H1 (cell line): ENCODE results near the gene RAB4B. TPM values are rescaled to one million over a fixed set of nuclear protein-coding genes. Genes with fewer than 3 reads are reported as not detected.

Source experiments
- CTCF ChIA-PET: fragments of 300-600 bp; sonication (Branson Sonifier 250); formaldehyde crosslinking; loops from one replicate; lab custom pipeline; 2021; ENCODE audit not compliant: partially characterized antibody; lab: Charles Lee
- POLR2A ChIA-PET: fragments of 300-600 bp; sonication (Branson Sonifier 250); formaldehyde crosslinking; loops from one replicate; lab custom pipeline; 2021; ENCODE audit warnings: inconsistent platforms; ENCODE audit not compliant: partially characterized antibody; lab: Charles Lee
- DNase-seq, 2 experiments: peaks; one replicate each; pipeline versions ENCODE4 v3.0.0 to v3.0.0-alpha.2; 2010 to 2022; ENCODE audit warnings: low spot score in 2 of 2, low read depth in 1 of 2, mixed read lengths in 1 of 2
- FAIRE-seq: peaks from 2 replicates; lab custom pipeline; 2011; peaks lifted over from hg19 to GRCh38; lab: Jason Lieb, UNC
- H2AFZ ChIP-seq: 2 replicates; pipeline ENCODE4 v1.8.1; 2012; ENCODE audit warnings: low read length, inconsistent platforms
- H2AK5ac ChIP-seq: 2 replicates; pipeline ENCODE4 v1.6.1; 2013; ENCODE audit warnings: low read depth, low read length
- H2BK120ac ChIP-seq: replicated peaks from 2 replicates; pipeline ENCODE3; 2013; ENCODE audit warnings: low read depth, low read length, inconsistent platforms
- H2BK12ac ChIP-seq: 2 replicates; pipeline ENCODE4 v1.6.1; 2013; ENCODE audit warnings: low read depth, low read length
- H2BK15ac ChIP-seq: 2 replicates; pipeline ENCODE4 v1.6.1; 2013; ENCODE audit warnings: low read length
- H2BK20ac ChIP-seq: 2 replicates; pipeline ENCODE4 v1.6.1; 2013; ENCODE audit warnings: low read length
- H2BK5ac ChIP-seq: 2 replicates; pipeline ENCODE4 v1.6.1; 2013; ENCODE audit warnings: low read depth, low read length
- H3K14ac ChIP-seq: 2 replicates; pipeline ENCODE4 v1.6.1; 2013; ENCODE audit warnings: inconsistent platforms; ENCODE audit not compliant: insufficient read length
- H3K18ac ChIP-seq: 2 replicates; pipeline ENCODE4 v1.6.1; 2013; ENCODE audit warnings: low read length; ENCODE audit errors: extremely low read depth
- H3K23ac ChIP-seq: 2 replicates; pipeline ENCODE4 v1.6.1; 2013; ENCODE audit warnings: inconsistent platforms; ENCODE audit not compliant: insufficient read length
- H3K23me2 ChIP-seq: 2 replicates; pipeline ENCODE4 v1.6.1; 2013; ENCODE audit warnings: low read depth, low read length
- H3K27ac ChIP-seq: 2 replicates; pipeline ENCODE4 v1.6.1; 2011; ENCODE audit warnings: low read depth, low read length, inconsistent platforms
- H3K27me3 ChIP-seq, 4 experiments: replicated peaks in 1 of 4; 1 replicate in 1 of 4; 2 replicates in 3 of 4; pipeline versions ENCODE4 v1.6.1 to v1.8.1; 2011 to 2013; ENCODE audit warnings: low read length in 3 of 4, mild to moderate bottlenecking in 3 of 4, inconsistent platforms in 2 of 4, mixed read lengths in 2 of 4, moderate library complexity in 1 of 4; ENCODE audit not compliant: control insufficient read depth in 3 of 4, insufficient read depth in 3 of 4; ENCODE audit errors: extremely low read depth in 1 of 4
- H3K36me3 ChIP-seq, 4 experiments: 2 replicates each; pipeline versions ENCODE4 v1.6.1 to v1.8.1; 2011 to 2013; ENCODE audit warnings: mild to moderate bottlenecking in 4 of 4, low read length in 3 of 4, moderate library complexity in 2 of 4, control low read depth in 1 of 4, inconsistent platforms in 1 of 4; ENCODE audit not compliant: insufficient read depth in 4 of 4, control insufficient read depth in 2 of 4
- H3K4ac ChIP-seq: replicated peaks from 2 replicates; pipeline ENCODE3; 2013; ENCODE audit warnings: low read length, low read depth, mixed read lengths, inconsistent platforms; ENCODE audit not compliant: insufficient read length
- H3K4me1 ChIP-seq, 4 experiments: replicated peaks in 1 of 4; 1 replicate in 1 of 4; 2 replicates in 3 of 4; pipeline versions ENCODE4 v1.6.1 to v1.8.1; 2011 to 2013; ENCODE audit warnings: low read length in 3 of 4, inconsistent platforms in 2 of 4, mixed read lengths in 1 of 4; ENCODE audit not compliant: insufficient read depth in 4 of 4, control insufficient read depth in 3 of 4
- H3K4me2 ChIP-seq, 2 experiments: 2 replicates each; pipeline versions ENCODE4 v1.6.1 to v1.8.1; 2011 to 2013; ENCODE audit warnings: low read depth in 2 of 2, low read length in 2 of 2, control low read depth in 1 of 2, inconsistent platforms in 1 of 2, mild to moderate bottlenecking in 1 of 2; ENCODE audit not compliant: insufficient read depth in 1 of 2
- H3K4me3 ChIP-seq, 4 experiments: fragments of 200-600, 300-600 bp in 1 of 4; sonication (generic), shearing (Covaris generic), sonication (Bioruptor Twin) in 1 of 4; 2 replicates each; pipeline versions ENCODE4 v1.5.1 to v1.8.1; 2011 to 2016; ENCODE audit warnings: low read length in 4 of 4, low read depth in 3 of 4, control low read depth in 2 of 4, inconsistent platforms in 2 of 4, mild to moderate bottlenecking in 2 of 4, mixed read lengths in 1 of 4, moderate library complexity in 1 of 4; ENCODE audit not compliant: insufficient read depth in 2 of 4; ENCODE audit errors: extremely low read depth in 1 of 4
- H3K56ac ChIP-seq: replicated peaks from 2 replicates; pipeline ENCODE3; 2013; ENCODE audit warnings: low read depth, mild to moderate bottlenecking, mixed read lengths, low read length, inconsistent platforms; ENCODE audit not compliant: insufficient read length
- H3K79me1 ChIP-seq: 2 replicates; pipeline ENCODE4 v1.6.1; 2013; ENCODE audit warnings: low read depth, low read length, control low read depth
- H3K79me2 ChIP-seq, 2 experiments: 2 replicates each; pipeline versions ENCODE4 v1.6.1 to v1.8.1; 2012 to 2013; ENCODE audit warnings: low read length in 2 of 2, mild to moderate bottlenecking in 2 of 2, inconsistent platforms in 1 of 2; ENCODE audit not compliant: insufficient read depth in 2 of 2, control insufficient read depth in 1 of 2
- H3K9ac ChIP-seq, 4 experiments: replicated peaks in 1 of 4; 1 replicate in 1 of 4; 2 replicates in 3 of 4; pipeline versions ENCODE4 v1.6.1 to v1.8.1; 2011 to 2013; ENCODE audit warnings: low read depth in 3 of 4, low read length in 3 of 4, control low read depth in 2 of 4, mild to moderate bottlenecking in 2 of 4, moderate library complexity in 2 of 4, inconsistent platforms in 1 of 4; ENCODE audit errors: extremely low read depth in 1 of 4
- H3K9me3 ChIP-seq, 2 experiments: 2 replicates each; pipeline versions ENCODE4 v1.6.1 to v1.8.1; 2012 to 2013; ENCODE audit warnings: mild to moderate bottlenecking in 2 of 2, moderate library complexity in 2 of 2, control low read depth in 1 of 2, inconsistent platforms in 1 of 2, low read depth in 1 of 2, low read length in 1 of 2, mixed read lengths in 1 of 2; ENCODE audit not compliant: insufficient read depth in 2 of 2
- H4K20me1 ChIP-seq, 2 experiments: replicated peaks in 1 of 2; 2 replicates each; pipeline versions ENCODE3 to v1.8.1; 2011 to 2013; ENCODE audit warnings: inconsistent platforms in 2 of 2, low read length in 2 of 2, mild to moderate bottlenecking in 1 of 2; ENCODE audit not compliant: insufficient read depth in 2 of 2, control insufficient read depth in 1 of 2
- H4K5ac ChIP-seq: 2 replicates; pipeline ENCODE4 v1.6.1; 2013; ENCODE audit warnings: low read length, low read depth, mixed read lengths, inconsistent platforms; ENCODE audit not compliant: insufficient read length
- H4K8ac ChIP-seq: 2 replicates; pipeline ENCODE4 v1.8.0; 2013; ENCODE audit warnings: mild to moderate bottlenecking, moderate library complexity, low read length, inconsistent platforms; ENCODE audit not compliant: insufficient read depth; ENCODE audit errors: extremely low read depth
- H4K91ac ChIP-seq: replicated peaks from 2 replicates; pipeline ENCODE3; 2013; ENCODE audit warnings: low read length, mixed read lengths, inconsistent platforms; ENCODE audit not compliant: insufficient read length
- CBX5 ChIP-seq: fragments of 300-800, 300-1000 bp; sonication (generic); IDR thresholded peaks from 2 replicates; pipeline ENCODE4 v1.7.1; 2016; ENCODE audit warnings: antibody characterized with exemption, low read length, low read depth
- EP300 ChIP-seq, 2 experiments: IDR thresholded peaks; 1 replicate in 1 of 2; 2 replicates in 1 of 2; pipeline ENCODE4 v1.6.1; 2011 to 2012; ENCODE audit warnings: low read depth in 2 of 2, low read length in 2 of 2, mild to moderate bottlenecking in 2 of 2, borderline replicate concordance in 1 of 2, inconsistent platforms in 1 of 2, moderate library complexity in 1 of 2
- NANOG ChIP-seq: IDR thresholded peaks from 2 replicates; pipeline ENCODE4 v1.6.1; 2011; ENCODE audit warnings: low read length, low read depth, mild to moderate bottlenecking, inconsistent platforms; ENCODE audit not compliant: insufficient read depth, poor library complexity, severe bottlenecking
- PHF8 ChIP-seq: fragments of 200-600 bp; sonication (generic); conservative IDR thresholded peaks from 2 replicates; pipeline ENCODE4 v1.7.1; 2012; ENCODE audit warnings: low read depth, mild to moderate bottlenecking, inconsistent platforms, low read length, moderate library complexity
- POLR2A ChIP-seq, 2 experiments: IDR thresholded peaks; 1 replicate in 1 of 2; 2 replicates in 1 of 2; pipeline ENCODE4 v1.6.1; 2011; ENCODE audit warnings: low read depth in 2 of 2, low read length in 2 of 2, mild to moderate bottlenecking in 2 of 2; ENCODE audit errors: control extremely low read depth in 1 of 2
- SIN3A ChIP-seq, 2 experiments: IDR thresholded peaks in 1 of 2; conservative IDR thresholded peaks in 1 of 2; 2 replicates each; pipeline ENCODE4 v1.6.1; 2011 to 2012; ENCODE audit warnings: low read length in 2 of 2, improper control_type of control experiment in 1 of 2, low read depth in 1 of 2, mild to moderate bottlenecking in 1 of 2
- SRF ChIP-seq: IDR thresholded peaks from 2 replicates; pipeline ENCODE4 v1.6.1; 2011; ENCODE audit warnings: mild to moderate bottlenecking, low read depth, low read length, moderate library complexity
- WGBS, 2 experiments: shearing (Covaris generic) in 1 of 2; methylation state at CpG; one replicate each; pipeline versions ENCODE4 v1.1.6 to v1.1.7; 2013 to 2015; ENCODE audit warnings: low lambda C conversion rate in 2 of 2, mixed read lengths in 2 of 2, inconsistent platforms in 1 of 2, low coverage in 1 of 2, missing lambda C conversion rate in 1 of 2; ENCODE audit not compliant: insufficient replicate concordance in 2 of 2, insufficient coverage in 1 of 2, insufficient read length in 1 of 2; ENCODE audit errors: extremely low coverage in 1 of 2, missing lambda C conversion rate in 1 of 2; 5-methylcytosine and 5-hydroxymethylcytosine counted together
- polyA plus RNA-seq, 7 experiments: library from polyadenylated mRNA; depleted of rRNA in 3 of 7; stranded (reverse) in 5 of 7; unstranded in 2 of 7; fragments of >200 nt in 5 of 7; fragments of 200-250 nt in 2 of 7; gene quantifications; 1 replicate in 5 of 7; 2 replicates in 1 of 7; 4 replicates in 1 of 7; pipeline versions ENCODE4 v1.2.1 to v1.2.3, GENCODE V29; 2011 to 2013; ENCODE audit warnings: missing spikeins in 2 of 7, mixed read lengths in 2 of 7
- total RNA-seq: library from RNA; stranded (reverse); fragmentation: NEBNext Ultra II Directional; extraction: Animal tissue kit (Norgen Biotek cat#: 25700); gene quantifications from 2 replicates; pipeline ENCODE4 v1.2.1, GENCODE V29; 2021

The RAB4B gene
- total and polyA plus RNA-seq, 2 of the 8 experiments (the other 6 are each of a cell fraction or from before 2014, with no cell fraction given), result 15.9 to 28.6 TPM

DNA sequence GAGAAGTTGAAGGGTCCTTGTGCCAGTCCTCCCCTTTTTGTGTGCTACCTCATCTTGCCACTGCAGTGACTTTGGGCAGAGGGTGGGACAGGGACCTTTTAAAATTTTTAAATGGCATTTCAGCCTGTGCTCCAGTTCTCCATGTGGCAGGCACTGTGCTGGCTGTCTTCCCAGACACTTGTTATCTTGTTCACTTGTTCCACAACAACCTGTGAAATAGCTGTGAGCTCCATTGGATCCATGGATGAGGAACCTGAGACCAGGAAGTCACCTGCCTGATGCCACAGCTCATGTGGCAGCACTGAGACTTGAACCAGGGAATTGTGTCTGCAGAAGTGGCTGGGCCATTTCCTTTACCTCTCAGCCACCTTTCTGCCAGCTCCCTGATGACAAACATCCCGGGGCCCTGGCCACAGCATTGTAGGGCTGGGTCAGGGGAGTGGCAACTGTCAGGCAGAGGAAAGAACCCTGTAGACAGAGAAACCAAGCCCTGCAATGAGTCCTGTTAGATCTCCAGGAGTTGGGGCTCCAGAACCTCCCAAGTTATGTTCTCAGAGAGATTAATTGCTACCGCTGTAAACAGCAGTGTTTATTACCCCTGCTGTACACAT lies 27.3 kb downstream of the RAB4B start:
- 97% methylated on average over 2 of the region's 2 CpGs; no CpG with 5 or more reads in 1 of the 2 experiments for WGBS, 2 experiments
- Histone ChIP-seq H3K27ac (no peak overlapping the region), H3K23me2 (peaks cover 4% of the 10 kb centered on the region; the same call in 1 of the 2 replicates)

More for the DNA sequence above, 27.3 kb downstream of the RAB4B start:
- ChIA-PET CTCF (interaction anchor here (0.7 to 4.4 kb wide), 11 partner anchors 10 to 143 kb away, joined by 3 to 26 read pairs (median 4); partner anchors contain the start of genes COQ8B, ITPKC and RAB4B), POLR2A (interaction anchor here (0.7 to 15.7 kb wide), 11 partner anchors 9 to 334 kb away, joined by 3 to 241 read pairs (median 8); partner anchors contain the start of genes ACTMAP, COQ8B, ITPKC and MIA)
- FAIRE-seq, result no peak
- no peaks in the 10 kb centered on the region for H3K9me3 ChIP-seq
- peaks cover 47 to 70% of the 10 kb centered on the region in 2 experiments for H4K20me1 ChIP-seq
- no peak overlapping the region for H2BK15ac ChIP-seq
- no peak overlapping the region for H2BK120ac ChIP-seq
- H3K56ac ChIP-seq, result no peak overlapping the region
- peaks cover 11 to 70% of the 10 kb centered on the region in 2 experiments for H3K79me2 ChIP-seq
- TF ChIP-seq PHF8, result no peak
- no peak for TF ChIP-seq CBX5
- TF ChIP-seq SIN3A (conservative IDR thresholded peaks at IDR 0.05 in 1 of 2, IDR thresholded peaks at IDR 0.05 in 1 of 2; ENCODE audit: low read depth in 1 of 2, low read length in 2 of 2), result no peak
- TF ChIP-seq EP300 (IDR thresholded peaks at IDR 0.05; ENCODE audit: borderline replicate concordance in 1 of 2, low read depth in 2 of 2, low read length in 2 of 2), result no peak
- no peak for TF ChIP-seq NANOG
- TF ChIP-seq POLR2A (IDR thresholded peaks at IDR 0.05; ENCODE audit: control extremely low read depth in 1 of 2, low read depth in 2 of 2, low read length in 2 of 2), result no peak; a peak in 1 of 3 replicates
- no peak for TF ChIP-seq SRF
- TF ChIP-seq, all 59 proteins: peak for 0
- DNase-seq, result no peak
- Histone ChIP-seq H2BK12ac (no peak overlapping the region), H3K4me2 (no peak overlapping the region; a peak in 1 of 4 replicates), H3K79me1 (peaks cover 37% of the 10 kb centered on the region), H4K8ac (no peak overlapping the region), H3K4ac (no peak overlapping the region), H4K5ac (no peak overlapping the region), H3K18ac (no peak overlapping the region), H3K14ac (no peak overlapping the region), H3K36me3 (peaks cover 6 to 53% (median 19%) of the 10 kb centered on the region in 4 experiments; a peak in 7 of 8 replicates), H3K9ac (no peak overlapping the region; a peak in 2 of 7 replicates), H2BK20ac (no peak overlapping the region), H2AFZ (no peak overlapping the region), H3K4me3 (no peak overlapping the region), H2AK5ac (no peak overlapping the region), H3K27me3 (no peaks in the 10 kb centered on the region), H4K91ac (no peak overlapping the region), H2BK5ac (0 out of 2 replicates have a peak overlapping the region, but pooled peaks have one; percentile 35), H3K23ac (no peak overlapping the region), H3K4me1 (peaks cover 3 to 60% (median 33%) of the 10 kb centered on the region in 4 experiments)
